Mesothelial cell of epicardium (in vitro differentiated cells): ENCODE data around the gene MED12L. TPM values are rescaled to one million over a fixed set of nuclear protein-coding genes. Genes with fewer than 3 reads are reported as not detected.
A peak's percentile ranks its signal among the peaks of the same experiment; 100 is the strongest.

ENCODE experiments used
- DNase-seq, 2 experiments: peaks; one replicate each; pipeline ENCODE4 v3.0.0; 2021; ENCODE audit warnings: low spot score in 2 of 2; ENCODE audit not compliant: unreplicated experiment in 2 of 2
- H3K27ac Mint-ChIP-seq: 2 replicates; pipeline ENCODE4 v1.8.0; 2021; ENCODE audit warnings: mixed read lengths
- H3K27me3 Mint-ChIP-seq: 2 replicates; pipeline ENCODE4 v1.8.0; 2021; ENCODE audit warnings: low read depth, mixed read lengths
- H3K36me3 Mint-ChIP-seq: 2 replicates; pipeline ENCODE4 v1.8.0; 2021; ENCODE audit warnings: mixed read lengths
- H3K4me1 Mint-ChIP-seq: 2 replicates; pipeline ENCODE4 v1.8.0; 2021; ENCODE audit warnings: mixed read lengths
- H3K4me3 Mint-ChIP-seq: 2 replicates; pipeline ENCODE4 v1.8.0; 2021; ENCODE audit warnings: mild to moderate bottlenecking, moderate library complexity, mixed read lengths
- H3K9me3 Mint-ChIP-seq: 2 replicates; pipeline ENCODE4 v1.8.0; 2021; ENCODE audit warnings: mixed read lengths
- total RNA-seq: library from RNA; stranded (reverse); gene quantifications from 3 replicates; pipeline ENCODE4 v1.2.1, GENCODE V29; 2021
- TF ChIP-seq, protein P1 (sequence below): fragments of 200-600 bp; sonication (generic); IDR thresholded peaks from one replicate; pipeline ENCODE4 v1.5.0; 2021; ENCODE audit warnings: antibody characterized with exemption; ENCODE audit not compliant: unreplicated experiment

MED12L gene
- total RNA-seq, 1 donor from 2014 or later = 13.8 TPM

DNA sequence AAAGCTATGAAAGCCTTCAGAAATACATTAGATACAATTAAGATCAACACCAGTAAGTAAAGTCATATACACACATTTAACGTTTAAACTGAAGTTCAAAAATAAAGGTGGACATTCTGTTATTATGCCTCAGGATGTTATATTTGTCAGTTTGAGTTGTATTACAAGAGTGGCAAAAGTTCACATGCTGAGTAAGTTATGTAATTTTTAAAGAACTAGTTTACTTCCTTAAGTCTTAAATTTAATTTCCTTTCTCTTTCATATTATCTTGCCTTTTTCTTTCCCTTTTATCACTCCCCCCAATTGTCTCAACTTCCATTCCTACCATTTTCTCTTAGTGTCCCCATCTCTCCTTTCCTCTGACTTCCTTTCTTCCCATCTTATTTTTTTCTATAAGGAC lies 236.1 kb downstream of the MED12L start:
- no peak for DNase-seq
- Mint-ChIP-seq H3K27ac (peak overlapping the region; percentile 0), H3K4me3 (no peak overlapping the region), H3K4me1 (peaks cover 38% of the 10 kb centered on the region), H3K9me3 (no peaks in the 10 kb centered on the region), H3K36me3 (peaks cover 4% of the 10 kb centered on the region), H3K27me3 (no peaks in the 10 kb centered on the region)
- TF ChIP-seq, protein P1, sequence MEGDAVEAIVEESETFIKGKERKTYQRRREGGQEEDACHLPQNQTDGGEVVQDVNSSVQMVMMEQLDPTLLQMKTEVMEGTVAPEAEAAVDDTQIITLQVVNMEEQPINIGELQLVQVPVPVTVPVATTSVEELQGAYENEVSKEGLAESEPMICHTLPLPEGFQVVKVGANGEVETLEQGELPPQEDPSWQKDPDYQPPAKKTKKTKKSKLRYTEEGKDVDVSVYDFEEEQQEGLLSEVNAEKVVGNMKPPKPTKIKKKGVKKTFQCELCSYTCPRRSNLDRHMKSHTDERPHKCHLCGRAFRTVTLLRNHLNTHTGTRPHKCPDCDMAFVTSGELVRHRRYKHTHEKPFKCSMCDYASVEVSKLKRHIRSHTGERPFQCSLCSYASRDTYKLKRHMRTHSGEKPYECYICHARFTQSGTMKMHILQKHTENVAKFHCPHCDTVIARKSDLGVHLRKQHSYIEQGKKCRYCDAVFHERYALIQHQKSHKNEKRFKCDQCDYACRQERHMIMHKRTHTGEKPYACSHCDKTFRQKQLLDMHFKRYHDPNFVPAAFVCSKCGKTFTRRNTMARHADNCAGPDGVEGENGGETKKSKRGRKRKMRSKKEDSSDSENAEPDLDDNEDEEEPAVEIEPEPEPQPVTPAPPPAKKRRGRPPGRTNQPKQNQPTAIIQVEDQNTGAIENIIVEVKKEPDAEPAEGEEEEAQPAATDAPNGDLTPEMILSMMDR = no peak

- peaks cover 34% of the 10 kb centered on the region for H3K4me1 Mint-ChIP-seq
- no peaks in the 10 kb centered on the region for H3K27me3 Mint-ChIP-seq
- TF ChIP-seq, protein P1 = no peak
- no peaks in the 10 kb centered on the region for H3K9me3 Mint-ChIP-seq
- H3K4me3 Mint-ChIP-seq = no peak overlapping the region
- no peak overlapping the region for H3K27ac Mint-ChIP-seq
- no peak for DNase-seq
- peaks cover 4% of the 10 kb centered on the region for H3K36me3 Mint-ChIP-seq
Measured at GRCh38 chr3:151322511-151322910, 237.0 kb downstream of the MED12L start.

DNA sequence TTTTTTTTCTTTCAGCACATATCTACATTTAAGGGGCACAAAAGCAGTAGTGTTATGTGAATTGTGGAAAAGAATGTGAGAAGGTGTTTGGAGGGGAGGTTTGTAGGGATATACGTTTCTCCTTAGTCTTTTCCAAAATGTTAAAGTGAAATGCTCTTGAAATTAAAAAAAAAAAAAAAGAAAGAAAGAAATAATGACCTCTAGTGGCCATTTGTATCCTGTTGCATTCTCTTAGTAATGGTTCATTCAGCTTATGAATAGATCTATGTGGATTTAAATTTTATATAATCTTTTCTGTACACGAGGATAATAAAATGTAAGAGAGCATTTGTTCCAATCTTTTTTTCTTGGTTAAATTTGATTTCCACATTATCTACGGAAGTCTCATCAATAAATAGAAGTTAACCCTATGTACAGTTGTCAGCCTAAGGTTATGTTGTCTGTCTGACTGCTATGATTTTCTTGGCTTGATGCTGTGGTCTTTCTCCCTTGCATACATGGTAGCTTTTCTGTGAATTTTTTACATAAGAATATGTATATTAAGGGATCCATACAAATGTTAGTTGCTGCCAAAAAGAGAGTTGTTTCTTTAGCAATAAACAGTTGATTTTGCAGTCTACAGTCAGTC lies 242.2 kb downstream of the MED12L start:
- Mint-ChIP-seq H3K4me1 (no peaks in the 10 kb centered on the region), H3K27me3 (no peaks in the 10 kb centered on the region), H3K27ac (no peak overlapping the region), H3K4me3 (no peak overlapping the region), H3K9me3 (no peaks in the 10 kb centered on the region), H3K36me3 (peaks cover under 1% of the 10 kb centered on the region)
- DNase-seq = no peak
- TF ChIP-seq, protein P1 = peak; percentile 70

DNA sequence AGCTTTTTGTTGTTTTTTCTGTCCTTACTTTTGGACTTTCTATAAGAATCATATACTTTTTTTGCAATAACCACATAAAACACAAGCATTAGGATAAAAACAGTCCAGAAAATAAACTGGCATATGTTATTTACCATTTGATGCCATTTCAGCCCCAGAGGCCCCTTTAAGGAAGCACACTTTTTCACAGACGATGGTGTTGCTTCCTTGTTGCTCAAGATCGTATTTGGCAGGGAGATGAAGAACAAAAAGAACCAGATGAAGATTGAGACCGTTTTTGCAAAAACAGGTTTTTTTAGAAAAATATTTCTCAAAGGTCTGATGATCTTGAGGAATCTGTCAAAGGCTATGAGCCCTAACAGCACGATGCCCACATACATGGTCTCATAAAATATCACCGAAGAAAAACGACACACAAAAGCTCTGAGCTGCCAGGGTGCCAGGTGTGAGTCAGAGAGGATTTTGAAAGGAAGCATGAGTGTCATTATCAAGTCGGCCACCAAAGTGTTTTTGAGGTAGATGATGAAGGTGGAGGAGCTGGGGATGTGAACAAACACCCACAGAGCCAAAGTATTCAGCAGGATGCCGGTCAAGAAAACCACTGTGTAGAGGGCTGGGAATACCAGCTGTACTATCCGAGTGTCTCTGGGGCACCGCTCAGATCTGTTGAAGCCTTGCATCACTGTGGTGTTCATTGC lies 243.0 kb downstream of the MED12L start:
- H3K4me1 Mint-ChIP-seq = no peaks in the 10 kb centered on the region
- no peak overlapping the region for H3K27ac Mint-ChIP-seq
- H3K4me3 Mint-ChIP-seq = no peak overlapping the region
- H3K36me3 Mint-ChIP-seq = no peaks in the 10 kb centered on the region
- DNase-seq = no peak
- H3K27me3 Mint-ChIP-seq = no peaks in the 10 kb centered on the region
- TF ChIP-seq, protein P1 = no peak
- no peaks in the 10 kb centered on the region for H3K9me3 Mint-ChIP-seq

DNA sequence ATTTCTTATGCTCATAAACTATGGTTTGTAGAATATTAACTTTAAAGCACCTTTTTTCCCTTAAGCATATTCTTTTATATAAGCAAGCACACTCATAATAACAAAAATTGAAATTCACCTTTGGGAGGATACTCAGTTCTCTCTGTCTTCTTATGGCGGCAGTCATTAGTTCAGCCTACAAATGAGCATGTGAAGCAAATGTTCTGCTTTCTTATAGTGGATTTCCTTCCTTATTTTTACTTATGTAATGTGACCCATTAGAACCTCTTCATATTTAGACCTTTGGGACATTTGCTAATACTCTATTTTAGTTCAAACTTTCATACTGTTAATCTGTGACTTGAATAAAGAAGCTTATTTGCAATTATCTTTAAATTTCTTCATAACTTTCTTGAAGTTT lies 243.9 kb downstream of the MED12L start, which contains the start of gene P2RY13:
TSS of gene P2RY13 (minus strand) at position 187 of the 400 bp plus-strand sequence. CDS start at position 166, 21 bp downstream.
- no peak for DNase-seq
- H3K27ac Mint-ChIP-seq = no peak within 1 kb of the TSS
- no peaks in the 10 kb centered on the region for H3K27me3 Mint-ChIP-seq
- no peaks in the 10 kb centered on the region for H3K36me3 Mint-ChIP-seq
- H3K4me1 Mint-ChIP-seq = no peaks in the 10 kb centered on the region
- H3K4me3 Mint-ChIP-seq = no peak within 1 kb of the TSS
- TF ChIP-seq, protein P1 = no peak
- H3K9me3 Mint-ChIP-seq = no peaks in the 10 kb centered on the region
